B cell (primary cell): Measurements from ENCODE around the gene ATP2B3. TPM values are rescaled to one million over a fixed set of nuclear protein-coding genes. Genes with fewer than 3 reads are reported as not detected.

ENCODE experiments used
- ATAC-seq: fragments of 200-7000 bp; cut with Tn5 transposase; one replicate; pipeline ENCODE4 v1.10.0; 2021; ENCODE audit warnings: low read depth, mild to moderate bottlenecking, moderate number of reproducible peaks, moderate library complexity
- CTCF ChIA-PET: fragments of 350-600 bp; sonication (Branson Sonifier 250); formaldehyde crosslinking; loops from one replicate; lab custom pipeline; 2021; ENCODE audit warnings: antibody characterized with exemption, inconsistent platforms; lab: Charles Lee
- POLR2A ChIA-PET: fragments of 350-600 bp; sonication (Branson Sonifier 250); formaldehyde crosslinking; loops from one replicate; lab custom pipeline; 2021; ENCODE audit warnings: antibody characterized with exemption; lab: Charles Lee
- DNase-seq: peaks from one replicate; pipeline ENCODE4 v3.0.0; 2013
- H2AFZ ChIP-seq: 2 replicates; pipeline ENCODE4 v1.6.1; 2012; ENCODE audit warnings: mild to moderate bottlenecking, low read depth, low read length; ENCODE audit not compliant: insufficient read depth, poor library complexity, severe bottlenecking
- H3K27ac ChIP-seq, 2 donors: 1 replicate in 1 of 2; 2 replicates in 1 of 2; pipeline ENCODE4 v1.5.1; 2012 to 2013; ENCODE audit warnings: low read length in 2 of 2, mild to moderate bottlenecking in 2 of 2, moderate library complexity in 1 of 2
- H3K27me3 ChIP-seq, 4 experiments: fragments of 200-600 bp in 1 of 4; sonication (generic) in 1 of 4; replicated peaks in 1 of 4; 1 replicate in 2 of 4; 2 replicates in 2 of 4; pipeline versions ENCODE4 v1.6.1 to v1.7.0; 2013 to 2016; ENCODE audit warnings: low read length in 3 of 4, mild to moderate bottlenecking in 2 of 4, mixed read lengths in 1 of 4, moderate library complexity in 1 of 4; ENCODE audit not compliant: insufficient read depth in 4 of 4, control insufficient read depth in 3 of 4; ENCODE audit errors: control extremely low read depth in 1 of 4
- H3K36me3 ChIP-seq, 2 experiments: replicated peaks in 1 of 2; 1 replicate in 1 of 2; 2 replicates in 1 of 2; pipeline versions ENCODE4 v1.6.1 to v1.7.1; 2013; ENCODE audit warnings: low read length in 1 of 2; ENCODE audit not compliant: insufficient read depth in 2 of 2, control insufficient read depth in 1 of 2; ENCODE audit errors: control extremely low read depth in 1 of 2, extremely low read depth in 1 of 2
- H3K4me1 ChIP-seq, 2 donors: fragments of 200-600 bp in 1 of 2; sonication (generic) in 1 of 2; 1 replicate in 1 of 2; 2 replicates in 1 of 2; pipeline versions ENCODE4 v1.5.1 to v1.6.1; 2013 to 2017; ENCODE audit warnings: low read length in 2 of 2; ENCODE audit not compliant: control insufficient read depth in 2 of 2, insufficient read depth in 2 of 2
- H3K4me2 ChIP-seq: replicated peaks from 2 replicates; pipeline ENCODE3; 2012; ENCODE audit warnings: mild to moderate bottlenecking, low read depth, low read length; ENCODE audit not compliant: poor library complexity, severe bottlenecking
- H3K4me3 ChIP-seq, 5 experiments: fragments of 200-600 bp in 1 of 5; sonication (generic) in 1 of 5; 1 replicate in 3 of 5; 2 replicates in 2 of 5; pipeline versions ENCODE4 v1.5.1 to v1.7.0; 2011 to 2016; ENCODE audit warnings: low read length in 4 of 5, mild to moderate bottlenecking in 4 of 5, low read depth in 2 of 5, control low read depth in 1 of 5, moderate library complexity in 1 of 5; ENCODE audit not compliant: insufficient read depth in 1 of 5; ENCODE audit errors: control extremely low read depth in 1 of 5, extremely low read depth in 1 of 5
- H3K79me2 ChIP-seq: fragments of 200-600 bp; sonication (generic); one replicate; pipeline ENCODE4 v1.6.0; 2016; ENCODE audit warnings: low read length; ENCODE audit not compliant: control insufficient read depth, insufficient read depth
- H3K9ac ChIP-seq: fragments of 200-600 bp; sonication (generic); 2 replicates; pipeline ENCODE4 v1.6.1; 2017; ENCODE audit warnings: mild to moderate bottlenecking, low read length, moderate library complexity
- H3K9me3 ChIP-seq, 3 donors: one replicate each; pipeline versions ENCODE4 v1.6.1 to v1.7.1; 2013; ENCODE audit warnings: low read length in 2 of 3; ENCODE audit not compliant: control insufficient read depth in 2 of 3, insufficient read depth in 1 of 3; ENCODE audit errors: control extremely low read depth in 1 of 3
- H4K20me1 ChIP-seq: 2 replicates; pipeline ENCODE4 v1.6.0; 2012; ENCODE audit warnings: mild to moderate bottlenecking, low read length; ENCODE audit not compliant: insufficient read depth, control insufficient read depth, poor library complexity, severe bottlenecking
- H3K27ac Mint-ChIP-seq: one replicate; pipeline ENCODE4 v1.8.0; 2021; ENCODE audit warnings: mixed read lengths
- H3K27me3 Mint-ChIP-seq: one replicate; pipeline ENCODE4 v1.8.0; 2021; ENCODE audit warnings: mixed read lengths
- H3K4me1 Mint-ChIP-seq: one replicate; pipeline ENCODE4 v1.8.0; 2021; ENCODE audit warnings: mixed read lengths
- H3K4me3 Mint-ChIP-seq: one replicate; pipeline ENCODE4 v1.8.0; 2021; ENCODE audit warnings: mixed read lengths
- H3K9me3 Mint-ChIP-seq: one replicate; pipeline ENCODE4 v1.8.0; 2022; ENCODE audit warnings: mixed read lengths; ENCODE audit not compliant: insufficient read depth
- EZH2 ChIP-seq: IDR thresholded peaks from 2 replicates; pipeline ENCODE4 v1.6.1; 2012; ENCODE audit warnings: borderline replicate concordance, low read depth, mild to moderate bottlenecking, moderate library complexity, low read length; ENCODE audit not compliant: insufficient read depth, poor library complexity, severe bottlenecking
- WGBS: methylation state at CpG from one replicate; pipeline ENCODE4 v1.1.5; 2013; ENCODE audit warnings: missing lambda C conversion rate; ENCODE audit not compliant: insufficient coverage; 5-methylcytosine and 5-hydroxymethylcytosine counted together
- intact Hi-C: fragments of 100-400 bp; cut with micrococcal nuclease; formaldehyde crosslinking; loops from one replicate; pipeline ENCODE4 v1.10.0; 2022
- polyA plus RNA-seq: library from polyadenylated mRNA; depleted of rRNA; stranded (reverse); fragments of >200 nt; gene quantifications from 2 replicates; pipeline ENCODE4 v1.2.3, GENCODE V29; 2012
- total RNA-seq, 2 donors: library from RNA; stranded (reverse); fragments of 120-200 nt in 1 of 2; gene quantifications; 1 replicate in 1 of 2; 2 replicates in 1 of 2; pipeline versions ENCODE4 v1.2.3 to v1.2.4, GENCODE V29; 2013 to 2022
- TF ChIP-seq, protein P1 (sequence below): fragments of 200-600 bp; IDR thresholded peaks from one replicate; pipeline ENCODE4 v1.8.0; 2022; ENCODE audit warnings: antibody characterized with exemption, mild to moderate bottlenecking

The ATP2B3 gene
- total and polyA plus RNA-seq, 2 donors (not counting 1 experiment from before 2014, with no cell fraction given) = not detected

DNA sequence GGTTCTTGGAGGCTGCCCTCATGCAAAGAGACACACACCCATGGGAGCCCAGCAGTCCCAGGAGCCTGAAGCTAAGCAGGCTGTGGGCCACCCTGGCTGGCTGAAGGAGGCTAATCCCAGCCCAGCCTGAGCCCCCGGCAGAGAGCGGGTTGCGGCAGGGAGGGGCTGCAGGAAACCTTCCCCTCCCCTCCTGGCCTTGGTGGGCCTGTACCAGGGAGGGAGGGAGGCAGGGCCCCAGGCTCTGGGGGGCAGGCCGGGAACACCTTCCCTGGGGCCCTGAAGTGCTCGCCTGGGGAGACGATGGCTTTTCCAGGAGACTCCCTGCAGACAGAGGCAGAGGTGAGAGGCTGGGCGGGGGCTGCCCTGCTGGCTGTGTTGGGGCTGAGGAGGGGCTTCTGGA, 19.0 kb upstream of the ATP2B3 start:
- Histone ChIP-seq H3K9ac (no peak overlapping the region), H2AFZ (no peak overlapping the region), H3K4me2 (no peak overlapping the region), H3K79me2 (no peaks in the 10 kb centered on the region), H3K9me3 (no peaks in the 10 kb centered on the region), H4K20me1 (no peaks in the 10 kb centered on the region), H3K27ac (no peak overlapping the region), H3K4me3 (no peak overlapping the region), H3K36me3 (no peaks in the 10 kb centered on the region), H3K4me1 (no peaks in the 10 kb centered on the region), H3K27me3 (peaks cover 0 to 11% (median 3%) of the 10 kb centered on the region in 4 experiments)
- Mint-ChIP-seq H3K27ac (no peak overlapping the region), H3K4me3 (no peak overlapping the region), H3K27me3 (no peaks in the 10 kb centered on the region), H3K4me1 (no peaks in the 10 kb centered on the region), H3K9me3 (no peaks in the 10 kb centered on the region)
- ChIA-PET POLR2A (no interaction called here), CTCF (no interaction called here)
- DNase-seq (no peak), ATAC-seq (no peak)
- 100% methylated on average over 3 of the region's 7 CpGs for WGBS
- TF ChIP-seq, protein P1, sequence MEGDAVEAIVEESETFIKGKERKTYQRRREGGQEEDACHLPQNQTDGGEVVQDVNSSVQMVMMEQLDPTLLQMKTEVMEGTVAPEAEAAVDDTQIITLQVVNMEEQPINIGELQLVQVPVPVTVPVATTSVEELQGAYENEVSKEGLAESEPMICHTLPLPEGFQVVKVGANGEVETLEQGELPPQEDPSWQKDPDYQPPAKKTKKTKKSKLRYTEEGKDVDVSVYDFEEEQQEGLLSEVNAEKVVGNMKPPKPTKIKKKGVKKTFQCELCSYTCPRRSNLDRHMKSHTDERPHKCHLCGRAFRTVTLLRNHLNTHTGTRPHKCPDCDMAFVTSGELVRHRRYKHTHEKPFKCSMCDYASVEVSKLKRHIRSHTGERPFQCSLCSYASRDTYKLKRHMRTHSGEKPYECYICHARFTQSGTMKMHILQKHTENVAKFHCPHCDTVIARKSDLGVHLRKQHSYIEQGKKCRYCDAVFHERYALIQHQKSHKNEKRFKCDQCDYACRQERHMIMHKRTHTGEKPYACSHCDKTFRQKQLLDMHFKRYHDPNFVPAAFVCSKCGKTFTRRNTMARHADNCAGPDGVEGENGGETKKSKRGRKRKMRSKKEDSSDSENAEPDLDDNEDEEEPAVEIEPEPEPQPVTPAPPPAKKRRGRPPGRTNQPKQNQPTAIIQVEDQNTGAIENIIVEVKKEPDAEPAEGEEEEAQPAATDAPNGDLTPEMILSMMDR = no peak
- no peak for TF ChIP-seq EZH2
- intact Hi-C loops = no loop called here

GRCh38 chrX:153499341-153499740, 18.1 kb upstream of the ATP2B3 start:
- intact Hi-C loops = no loop called here
- POLR2A ChIA-PET = no interaction called here
- no peak overlapping the region for H3K4me2 ChIP-seq
- H3K4me1 ChIP-seq = no peaks in the 10 kb centered on the region
- Mint-ChIP-seq H3K4me1 (no peaks in the 10 kb centered on the region), H3K27me3 (no peaks in the 10 kb centered on the region), H3K9me3 (no peaks in the 10 kb centered on the region), H3K27ac (no peak overlapping the region), H3K4me3 (no peak overlapping the region)
- no peak overlapping the region for H3K9ac ChIP-seq
- no peak for DNase-seq
- CTCF ChIA-PET = no interaction called here
- H4K20me1 ChIP-seq = no peaks in the 10 kb centered on the region
- H2AFZ ChIP-seq = no peak overlapping the region
- no peak overlapping the region for H3K4me3 ChIP-seq
- peaks cover 0 to 11% (median 3%) of the 10 kb centered on the region in 4 experiments for H3K27me3 ChIP-seq
- WGBS = 86% methylated on average over 10 of the region's 15 CpGs
- H3K9me3 ChIP-seq = no peaks in the 10 kb centered on the region
- H3K27ac ChIP-seq = no peak overlapping the region
- no peak for ATAC-seq
- H3K79me2 ChIP-seq = no peaks in the 10 kb centered on the region
- TF ChIP-seq, protein P1 = no peak
- no peak for TF ChIP-seq EZH2
- H3K36me3 ChIP-seq = no peaks in the 10 kb centered on the region
